Esophagus muscularis mucosa (tissue), 4 donors: ENCODE measurements around the gene GNG7. TPM values are rescaled to one million over a fixed set of nuclear protein-coding genes. Genes with fewer than 3 reads are reported as not detected.

Source experiments
- DNase-seq: peaks from one replicate; pipeline ENCODE4 v3.0.0-alpha.2; 2017; ENCODE audit errors: extremely low spot score
- H3K27ac ChIP-seq, 4 donors: fragments of 200-600 bp; sonication (generic); replicated peaks in 1 of 4; 1 replicate in 3 of 4; 2 replicates in 1 of 4; pipeline ENCODE4 v1.5.1; 2016 to 2019; ENCODE audit warnings: mild to moderate bottlenecking in 1 of 4
- H3K27me3 ChIP-seq, 4 donors: fragments of 200-600 bp; sonication (generic); one replicate each; pipeline versions ENCODE4 v1.5.1 to v1.6.0; 2016 to 2019
- H3K36me3 ChIP-seq, 4 donors: fragments of 200-600 bp; sonication (generic); one replicate each; pipeline ENCODE4 v1.5.1; 2016 to 2019
- H3K4me1 ChIP-seq, 4 donors: fragments of 200-600 bp; sonication (generic); one replicate each; pipeline ENCODE4 v1.5.1; 2016 to 2019
- H3K4me3 ChIP-seq, 4 donors: fragments of 200-600 bp; sonication (generic); 1 replicate in 2 of 4; 2 replicates in 2 of 4; pipeline ENCODE4 v1.5.1; 2016 to 2019; ENCODE audit warnings: mild to moderate bottlenecking in 4 of 4, moderate library complexity in 1 of 4
- H3K9me3 ChIP-seq, 4 donors: fragments of 200-600 bp; sonication (generic); 1 replicate in 3 of 4; 2 replicates in 1 of 4; pipeline ENCODE4 v1.5.1; 2016 to 2019
- EP300 ChIP-seq: sonication (generic); formaldehyde crosslinking; IDR thresholded peaks from one replicate; pipeline ENCODE4 v1.6.1; 2017; ENCODE audit warnings: antibody characterized with exemption
- POLR2A ChIP-seq: fragments of 450-650 bp; IDR thresholded peaks from one replicate; pipeline ENCODE4 v1.6.1; 2017; ENCODE audit warnings: antibody characterized with exemption, moderate library complexity, mild to moderate bottlenecking, low read depth
- POLR2AphosphoS5 ChIP-seq, 2 donors: sonication (generic); formaldehyde crosslinking; IDR thresholded peaks; one replicate each; pipeline ENCODE4 v1.6.1; 2017; ENCODE audit warnings: antibody characterized with exemption in 2 of 2
- WGBS: methylation state at CpG from one replicate; pipeline ENCODE4 v1.1.5; 2018; 5-methylcytosine and 5-hydroxymethylcytosine counted together
- intact Hi-C: fragments of 100-400 bp; cut with DNase I; formaldehyde crosslinking; loops from one replicate; pipeline ENCODE4 v1.15.1; 2023
- total RNA-seq, 4 donors: library from RNA; depleted of rRNA; stranded (reverse); fragments of >200 nt; gene quantifications; one replicate each; pipeline versions ENCODE4 v1.1.0 to v1.2.1, GENCODE V29; 2016
- TF ChIP-seq, protein P1 (sequence below), 3 experiments: fragments of 200-600 bp in 2 of 3; fragments of 450-650 bp in 1 of 3; sonication (generic) in 2 of 3; IDR thresholded peaks; one replicate each; pipeline ENCODE4 v1.5.1; 2017 to 2019; ENCODE audit warnings: antibody characterized with exemption in 3 of 3, mild to moderate bottlenecking in 2 of 3, moderate library complexity in 1 of 3

The GNG7 gene
- total RNA-seq, 4 donors from 2014 or later, result 6.3 to 18.8 (median 13.0) TPM

DNA sequence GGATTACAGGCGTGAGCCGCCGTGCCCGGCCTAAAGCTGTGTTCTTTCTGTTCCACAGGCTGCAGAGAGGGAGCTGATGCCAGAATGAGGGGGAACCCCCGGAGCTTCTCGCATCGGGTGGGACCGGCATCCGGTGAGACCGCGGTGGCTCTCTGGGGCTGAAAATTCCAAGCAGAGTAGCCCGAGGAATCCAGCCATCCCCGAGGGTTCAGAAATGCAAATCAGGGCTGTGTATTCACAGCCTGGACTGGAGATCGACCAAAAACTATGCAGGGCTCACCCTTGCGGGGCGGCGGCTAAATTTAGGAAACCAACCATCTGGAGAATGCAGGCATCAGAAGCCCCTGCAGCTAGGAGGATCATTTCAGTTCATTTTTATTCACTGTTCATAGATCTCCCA is 99.2 kb downstream of the GNG7 start:
- Histone ChIP-seq H3K4me3 (peak overlapping the region; percentile 36 to 55 (median 46)), H3K9me3 (no peaks in the 10 kb centered on the region), H3K4me1 (peaks cover 40 to 72% (median 60%) of the 10 kb centered on the region in 4 donors), H3K27ac (peak overlapping the region; percentile 91 to 97 (median 94)), H3K27me3 (no peaks in the 10 kb centered on the region), H3K36me3 (no peaks in the 10 kb centered on the region)
- 8% methylated on average over 9 of the region's 17 CpGs for WGBS
- intact Hi-C loops, result no loop called here
- TF ChIP-seq POLR2AphosphoS5 (IDR thresholded peaks at IDR 0.05) (peak; percentile 50 to 61), POLR2A (no peak), EP300 (no peak)
- DNase-seq, result no peak

- intact Hi-C loops, result no loop called here
- TF ChIP-seq POLR2AphosphoS5 (IDR thresholded peaks at IDR 0.05) (peak; percentile 92 to 97), EP300 (peak; percentile 98), POLR2A (peak; percentile 30)
- TF ChIP-seq, protein P1, sequence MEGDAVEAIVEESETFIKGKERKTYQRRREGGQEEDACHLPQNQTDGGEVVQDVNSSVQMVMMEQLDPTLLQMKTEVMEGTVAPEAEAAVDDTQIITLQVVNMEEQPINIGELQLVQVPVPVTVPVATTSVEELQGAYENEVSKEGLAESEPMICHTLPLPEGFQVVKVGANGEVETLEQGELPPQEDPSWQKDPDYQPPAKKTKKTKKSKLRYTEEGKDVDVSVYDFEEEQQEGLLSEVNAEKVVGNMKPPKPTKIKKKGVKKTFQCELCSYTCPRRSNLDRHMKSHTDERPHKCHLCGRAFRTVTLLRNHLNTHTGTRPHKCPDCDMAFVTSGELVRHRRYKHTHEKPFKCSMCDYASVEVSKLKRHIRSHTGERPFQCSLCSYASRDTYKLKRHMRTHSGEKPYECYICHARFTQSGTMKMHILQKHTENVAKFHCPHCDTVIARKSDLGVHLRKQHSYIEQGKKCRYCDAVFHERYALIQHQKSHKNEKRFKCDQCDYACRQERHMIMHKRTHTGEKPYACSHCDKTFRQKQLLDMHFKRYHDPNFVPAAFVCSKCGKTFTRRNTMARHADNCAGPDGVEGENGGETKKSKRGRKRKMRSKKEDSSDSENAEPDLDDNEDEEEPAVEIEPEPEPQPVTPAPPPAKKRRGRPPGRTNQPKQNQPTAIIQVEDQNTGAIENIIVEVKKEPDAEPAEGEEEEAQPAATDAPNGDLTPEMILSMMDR (IDR thresholded peaks at IDR 0.05), result peak in 2 of 3 experiments; percentile 17 to 25
- peak overlapping the region; percentile 36 to 55 (median 46) for H3K4me3 ChIP-seq
- H3K9me3 ChIP-seq, result no peaks in the 10 kb centered on the region
- WGBS, result 40% methylated on average over 17 of the region's 23 CpGs
- DNase-seq, result peak; percentile 97
- no peaks in the 10 kb centered on the region for H3K27me3 ChIP-seq
- no peaks in the 10 kb centered on the region for H3K36me3 ChIP-seq
- H3K27ac ChIP-seq, result peak overlapping the region; percentile 91 to 97 (median 94)
- peaks cover 40 to 72% (median 60%) of the 10 kb centered on the region in 4 donors for H3K4me1 ChIP-seq
These were observed 99.9 kb downstream of the GNG7 start for GRCh38 chr19:2602391-2603181.

GRCh38 chr19:2600914-2601870 is 101.3 kb downstream of the GNG7 start:
- WGBS, result 90% methylated on average over 20 of the region's 20 CpGs
- H3K27me3 ChIP-seq, result no peaks in the 10 kb centered on the region
- H3K4me3 ChIP-seq, result no peak overlapping the region
- no peaks in the 10 kb centered on the region for H3K36me3 ChIP-seq
- H3K9me3 ChIP-seq, result no peaks in the 10 kb centered on the region
- peaks cover 38 to 63% (median 55%) of the 10 kb centered on the region in 4 donors for H3K4me1 ChIP-seq
- TF ChIP-seq, protein P1 (IDR thresholded peaks at IDR 0.05), result no peak
- TF ChIP-seq POLR2A (no peak), EP300 (no peak), POLR2AphosphoS5 (IDR thresholded peaks at IDR 0.05) (no peak)
- H3K27ac ChIP-seq, result peak overlapping the region; percentile 91 to 97 (median 94)
- intact Hi-C loops, result no loop called here
- no peak for DNase-seq

- Histone ChIP-seq H3K4me3 (no peak overlapping the region), H3K36me3 (no peaks in the 10 kb centered on the region), H3K27ac (no peak overlapping the region), H3K9me3 (no peaks in the 10 kb centered on the region), H3K4me1 (peaks cover 6 to 9% (median 7%) of the 10 kb centered on the region in 4 donors), H3K27me3 (no peaks in the 10 kb centered on the region)
- no peak for DNase-seq
- intact Hi-C loops, result no loop called here
- TF ChIP-seq POLR2AphosphoS5 (IDR thresholded peaks at IDR 0.05) (no peak), POLR2A (no peak), EP300 (no peak)
- TF ChIP-seq, protein P1 (IDR thresholded peaks at IDR 0.05), result no peak
- 75% methylated on average over 7 of the region's 7 CpGs for WGBS
These were observed 108.2 kb downstream of the GNG7 start for GRCh38 chr19:2594319-2594718.

GRCh38 chr19:2592824-2593223 is 109.7 kb downstream of the GNG7 start:
- DNase-seq, result no peak
- H3K36me3 ChIP-seq, result no peaks in the 10 kb centered on the region
- H3K4me1 ChIP-seq, result peaks cover 4 to 9% (median 8%) of the 10 kb centered on the region in 4 donors
- H3K27me3 ChIP-seq, result no peaks in the 10 kb centered on the region
- no peaks in the 10 kb centered on the region for H3K9me3 ChIP-seq
- no peak for TF ChIP-seq EP300
- no peak for TF ChIP-seq POLR2A
- TF ChIP-seq, protein P1 (IDR thresholded peaks at IDR 0.05), result no peak
- TF ChIP-seq POLR2AphosphoS5 (IDR thresholded peaks at IDR 0.05), result no peak
- H3K27ac ChIP-seq, result no peak overlapping the region
- intact Hi-C loops, result no loop called here
- no peak overlapping the region for H3K4me3 ChIP-seq
- WGBS, result 52% methylated on average over 4 of the region's 4 CpGs
